GM10266 (cell line): ENCODE data around the gene EPB41L1.

Experiments
- DNase-seq: peaks from one replicate; pipeline ENCODE4 v3.0.0; 2012; ENCODE audit errors: extremely low spot score
- CTCF ChIP-seq: IDR thresholded peaks from 2 replicates; pipeline ENCODE4 v1.5.1; 2012; ENCODE audit warnings: mild to moderate bottlenecking, low read depth; ENCODE audit not compliant: control insufficient read depth, insufficient read depth; ENCODE audit errors: missing control alignments

Gene EPB41L1

GRCh38 chr20:36170542-36171215 is 16.1 kb downstream of the EPB41L1 start:
- DNase-seq: no peak
- TF ChIP-seq CTCF: no peak

- DNase-seq: no peak
- TF ChIP-seq CTCF: no peak
Observed at GRCh38 chr20:36173451-36173933, 19.0 kb downstream of the EPB41L1 start.

GRCh38 chr20:36175016-36175415 is 20.5 kb downstream of the EPB41L1 start:
- TF ChIP-seq CTCF: no peak
- no peak for DNase-seq

GRCh38 chr20:36175475-36175995 is 21.0 kb downstream of the EPB41L1 start:
- TF ChIP-seq CTCF: no peak
- no peak for DNase-seq

DNA sequence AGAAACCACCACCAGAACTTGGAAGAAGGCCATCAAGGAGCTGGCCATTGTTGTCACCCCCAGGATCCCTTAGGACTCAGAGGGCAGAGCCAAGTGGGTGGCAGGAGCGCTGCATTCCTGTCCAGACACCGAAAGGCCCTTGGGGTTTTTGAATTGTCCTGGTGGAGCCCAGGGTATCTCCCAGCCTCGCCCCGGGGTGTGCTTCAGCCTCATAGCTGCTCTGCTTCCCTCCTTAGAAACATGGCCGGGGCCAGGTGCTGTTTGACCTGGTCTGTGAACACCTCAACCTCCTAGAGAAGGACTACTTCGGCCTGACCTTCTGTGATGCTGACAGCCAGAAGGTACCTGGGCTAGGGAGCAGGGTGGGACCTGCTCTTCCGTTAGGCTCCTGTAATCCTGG is 23.2 kb downstream of the EPB41L1 start:
- no peak for DNase-seq
- no peak for TF ChIP-seq CTCF

DNA sequence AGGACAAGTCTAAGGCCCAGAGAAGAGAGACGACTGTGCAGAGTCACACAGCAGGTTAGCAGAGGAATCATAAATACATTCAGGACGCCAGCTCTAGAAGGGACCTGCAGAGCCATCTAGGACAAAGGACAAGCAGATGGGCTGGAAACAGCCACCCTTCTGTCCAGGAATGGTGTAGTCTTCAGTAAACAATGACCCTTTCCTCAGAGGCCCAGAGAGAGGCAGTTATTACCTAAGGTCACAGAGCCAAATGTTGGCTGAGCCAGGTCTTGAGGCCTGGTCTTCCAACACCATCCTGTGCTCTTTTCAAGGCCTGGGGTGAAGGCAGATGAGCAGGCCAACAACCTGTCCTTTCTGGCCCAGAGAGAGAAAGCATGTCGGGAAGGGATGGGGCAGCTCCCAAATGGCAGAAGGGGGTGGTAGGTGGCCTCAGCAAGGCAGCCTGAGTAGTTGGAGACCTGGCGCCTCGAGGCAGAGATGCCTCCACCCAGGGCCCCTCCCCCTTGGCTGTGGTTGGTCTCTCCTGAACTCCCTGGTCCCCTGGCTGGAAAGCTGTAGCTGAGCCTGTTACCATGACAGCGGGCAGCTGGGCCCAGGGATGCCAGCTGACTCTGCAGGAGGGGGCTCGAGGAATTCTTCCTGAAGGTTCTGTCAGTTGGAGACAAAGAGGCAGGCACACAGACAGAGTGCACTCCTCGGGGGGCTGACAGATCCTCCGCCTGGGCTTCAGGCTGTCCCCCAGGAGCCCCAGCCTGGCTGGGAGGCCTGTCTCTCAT is 24.8 kb downstream of the EPB41L1 start:
- no peak for DNase-seq
- TF ChIP-seq CTCF: no peak

DNA sequence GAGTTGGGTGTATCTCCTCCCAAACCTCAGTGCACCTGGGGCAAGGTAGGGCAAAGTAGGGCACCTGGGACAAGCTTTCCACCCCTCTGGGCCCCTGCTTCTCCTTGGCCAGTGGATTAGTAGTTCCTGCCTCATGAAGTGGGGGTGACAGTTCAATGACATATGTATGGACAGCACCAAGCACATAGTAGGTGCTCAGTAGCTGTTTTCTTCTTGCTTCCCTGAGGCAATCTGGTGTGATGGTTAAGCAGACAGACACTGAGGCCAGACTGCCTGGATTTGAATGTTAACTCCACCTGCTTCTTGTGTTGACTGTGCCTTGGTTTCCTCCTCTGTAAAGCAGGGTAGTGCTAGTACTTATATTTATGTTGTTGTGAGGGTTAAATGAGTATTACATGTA is 25.8 kb downstream of the EPB41L1 start:
- DNase-seq: no peak
- TF ChIP-seq CTCF: no peak
